ENCODE data around the gene NAGS.
"Not testable (repeated sequence)": the region's sequence is repeated elsewhere in the genome, so short reads cannot be mapped to it uniquely, and the experiment has no call there.

The NAGS gene

GRCh38 chr17:43983515-43984411 lies 20.7 kb upstream of the NAGS start:
- DNase-seq (ENCODE audit: low read depth in 2 of 3, low spot score in 2 of 3) = no peak

GRCh38 chr17:43984521-43984920 lies 19.9 kb upstream of the NAGS start:
- no peak for DNase-seq (ENCODE audit: low read depth in 2 of 3, low spot score in 2 of 3)

- DNase-seq (ENCODE audit: low read depth in 2 of 3, low spot score in 2 of 3) = no peak
These were observed 18.0 kb upstream of the NAGS start for GRCh38 chr17:43986225-43986981.

- DNase-seq (ENCODE audit: low read depth in 2 of 3, low spot score in 2 of 3) = no peak
These were observed 17.0 kb upstream of the NAGS start for GRCh38 chr17:43987131-43988021.

GRCh38 chr17:43988301-43988700 lies 16.1 kb upstream of the NAGS start:
- DNase-seq (ENCODE audit: low read depth in 2 of 3, low spot score in 2 of 3) = no peak

- DNase-seq (ENCODE audit: low read depth in 2 of 3, low spot score in 2 of 3) = no peak
These were observed 11.8 kb upstream of the NAGS start for GRCh38 chr17:43992641-43993040.

GRCh38 chr17:43994272-43995149 lies 9.9 kb upstream of the NAGS start:
- peak in 2 of 3 experiments; percentile 55 to 61 for DNase-seq (ENCODE audit: low read depth in 2 of 3, low spot score in 2 of 3)

- no peak for DNase-seq (ENCODE audit: low read depth in 2 of 3, low spot score in 2 of 3)
These were observed 9.3 kb upstream of the NAGS start for GRCh38 chr17:43995150-43995471.

- not testable (repeated sequence) for DNase-seq (ENCODE audit: low read depth in 2 of 3, low spot score in 2 of 3)
These were observed 7.2 kb upstream of the NAGS start for GRCh38 chr17:43997180-43997579.

GRCh38 chr17:43998552-43998951 lies 5.9 kb upstream of the NAGS start:
- DNase-seq (ENCODE audit: low read depth in 2 of 3, low spot score in 2 of 3) = no peak

- no peak for DNase-seq (ENCODE audit: low read depth in 2 of 3, low spot score in 2 of 3)
These were observed 5.4 kb upstream of the NAGS start for GRCh38 chr17:43999024-43999423.

- no peak for DNase-seq (ENCODE audit: low read depth in 2 of 3, low spot score in 2 of 3)
These were observed 4.1 kb upstream of the NAGS start for GRCh38 chr17:44000141-44000860.

GRCh38 chr17:44000871-44001460 lies 3.5 kb upstream of the NAGS start:
- no peak for DNase-seq (ENCODE audit: low read depth in 2 of 3, low spot score in 2 of 3)

GRCh38 chr17:44001461-44001920 lies 2.9 kb upstream of the NAGS start:
- DNase-seq (ENCODE audit: low read depth in 2 of 3, low spot score in 2 of 3) = no peak

GRCh38 chr17:44002141-44002848 lies 2.1 kb upstream of the NAGS start:
- no peak for DNase-seq (ENCODE audit: low read depth in 2 of 3, low spot score in 2 of 3)

GRCh38 chr17:44004761-44005526 lies 522 bp downstream of the NAGS start:
- no peak for DNase-seq (ENCODE audit: low read depth in 2 of 3, low spot score in 2 of 3)

GRCh38 chr17:44005527-44006271 lies 1.3 kb downstream of the NAGS start:
- no peak for DNase-seq (ENCODE audit: low read depth in 2 of 3, low spot score in 2 of 3)
